Skeletal muscle satellite cell (primary cell): ENCODE data around the gene EHF.

Experiments
- H3K27me3 ChIP-seq: 2 replicates; pipeline ENCODE4 v1.7.0; 2013; ENCODE audit warnings: low read length; ENCODE audit not compliant: control insufficient read depth, insufficient read depth
- H3K36me3 ChIP-seq: 2 replicates; pipeline ENCODE4 v1.7.0; 2013; ENCODE audit warnings: mild to moderate bottlenecking, control low read depth, low read length; ENCODE audit not compliant: insufficient read depth
- H3K4me1 ChIP-seq: 2 replicates; pipeline ENCODE4 v1.7.0; 2013; ENCODE audit warnings: low read length; ENCODE audit not compliant: control insufficient read depth, insufficient read depth
- H3K4me2 ChIP-seq: 2 replicates; pipeline ENCODE4 v1.7.0; 2013; ENCODE audit warnings: mild to moderate bottlenecking, low read length
- H3K4me3 ChIP-seq: 2 replicates; pipeline ENCODE4 v1.7.0; 2013; ENCODE audit warnings: low read length
- H3K9ac ChIP-seq: 2 replicates; pipeline ENCODE4 v1.7.0; 2013; ENCODE audit warnings: mild to moderate bottlenecking, low read depth, low read length, moderate library complexity
- H3K9me3 ChIP-seq: replicated peaks from 2 replicates; pipeline ENCODE4 v1.7.0; 2013; ENCODE audit warnings: mild to moderate bottlenecking, control low read depth, low read length

EHF gene

DNA sequence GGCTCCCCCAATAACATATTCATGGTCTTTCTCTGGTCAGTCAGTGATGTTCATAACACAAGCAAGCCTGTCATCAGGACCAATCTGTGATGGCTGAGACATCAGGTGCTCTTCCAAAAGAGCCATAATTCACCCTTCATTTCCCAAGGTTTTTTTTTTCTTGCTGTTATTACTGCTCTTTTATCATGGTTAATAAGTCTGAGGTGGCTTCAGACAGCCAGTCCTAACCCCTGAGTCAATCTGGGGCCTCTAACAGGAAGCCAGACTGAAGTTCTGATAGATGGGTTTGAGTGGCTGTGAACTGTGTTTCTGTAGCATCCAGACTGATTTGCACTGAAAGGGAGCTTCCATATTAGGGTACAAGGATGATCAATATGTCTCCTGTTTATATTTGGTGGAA is 8.8 kb downstream of the EHF start:
- no peaks in the 10 kb centered on the region for H3K36me3 ChIP-seq
- H3K4me1 ChIP-seq = peaks cover 28% of the 10 kb centered on the region
- H3K4me3 ChIP-seq = no peak overlapping the region
- H3K9ac ChIP-seq = no peak overlapping the region
- H3K27me3 ChIP-seq = peaks cover 4% of the 10 kb centered on the region
- no peaks in the 10 kb centered on the region for H3K9me3 ChIP-seq
- H3K4me2 ChIP-seq = no peak overlapping the region

DNA sequence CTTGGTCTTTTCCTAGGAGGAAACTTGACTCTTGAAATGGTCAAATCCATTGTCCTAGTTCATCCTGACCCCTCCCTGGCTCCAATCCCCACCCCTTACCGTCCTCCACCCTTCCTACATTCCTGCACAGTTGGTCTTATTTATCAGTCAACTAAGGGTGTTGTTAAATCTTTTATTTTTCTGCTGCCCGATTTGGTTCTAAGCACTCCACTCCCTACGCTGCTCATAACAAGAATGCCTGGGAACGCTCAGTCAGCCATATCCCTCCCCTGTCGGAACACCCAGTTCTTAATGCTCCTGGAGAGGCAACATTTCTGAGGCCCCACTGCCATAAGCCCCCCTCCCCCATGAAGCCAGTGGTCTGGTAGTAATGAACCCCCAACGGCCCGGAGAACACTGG is 9.7 kb downstream of the EHF start:
- peaks cover 4% of the 10 kb centered on the region for H3K27me3 ChIP-seq
- no peak overlapping the region for H3K9ac ChIP-seq
- no peaks in the 10 kb centered on the region for H3K36me3 ChIP-seq
- H3K4me2 ChIP-seq = no peak overlapping the region
- H3K4me1 ChIP-seq = peaks cover 28% of the 10 kb centered on the region
- no peaks in the 10 kb centered on the region for H3K9me3 ChIP-seq
- H3K4me3 ChIP-seq = no peak overlapping the region

DNA sequence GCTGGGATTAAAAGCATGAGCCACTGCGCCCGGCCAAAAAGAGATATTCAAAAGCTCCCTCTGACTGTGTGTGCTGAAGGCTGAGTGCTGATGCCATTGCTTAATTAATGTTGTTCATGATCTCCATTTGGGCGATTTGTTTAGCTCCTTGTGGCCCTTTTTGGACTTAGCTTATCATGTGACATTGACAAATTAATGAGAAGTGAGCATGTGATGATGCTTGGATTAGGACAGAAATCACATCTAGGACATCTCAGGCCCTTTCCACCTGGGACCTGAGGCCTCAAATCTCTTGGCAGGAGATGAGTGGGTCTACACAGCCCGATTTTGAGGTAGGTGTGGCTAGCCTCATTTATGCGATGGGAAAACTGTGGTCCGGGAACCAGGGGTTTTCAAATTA is 10.4 kb downstream of the EHF start:
- H3K9me3 ChIP-seq = no peaks in the 10 kb centered on the region
- H3K27me3 ChIP-seq = peaks cover 3% of the 10 kb centered on the region
- H3K36me3 ChIP-seq = no peaks in the 10 kb centered on the region
- peaks cover 28% of the 10 kb centered on the region for H3K4me1 ChIP-seq
- H3K4me2 ChIP-seq = no peak overlapping the region
- no peak overlapping the region for H3K9ac ChIP-seq
- no peak overlapping the region for H3K4me3 ChIP-seq

DNA sequence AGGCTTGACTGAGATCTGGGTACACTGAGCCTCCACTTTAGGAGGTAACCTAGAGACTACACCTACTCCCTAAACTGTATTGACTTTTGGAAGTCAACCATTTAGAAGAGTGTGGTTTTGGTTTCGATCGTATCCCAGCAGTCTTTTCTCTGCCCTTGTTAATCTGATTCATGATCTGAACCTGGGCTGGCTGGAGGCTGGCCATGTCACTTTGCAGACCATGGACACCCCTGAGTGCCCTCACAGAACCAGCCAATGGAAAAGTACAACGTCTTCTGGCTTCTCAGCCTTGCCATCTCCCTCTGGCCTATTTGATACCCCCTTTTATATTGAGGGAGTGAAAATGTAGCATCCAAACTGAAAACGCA is 10.8 kb downstream of the EHF start:
- no peak overlapping the region for H3K9ac ChIP-seq
- no peaks in the 10 kb centered on the region for H3K27me3 ChIP-seq
- H3K36me3 ChIP-seq = no peaks in the 10 kb centered on the region
- no peak overlapping the region for H3K4me3 ChIP-seq
- no peak overlapping the region for H3K4me2 ChIP-seq
- H3K4me1 ChIP-seq = peaks cover 28% of the 10 kb centered on the region
- H3K9me3 ChIP-seq = no peaks in the 10 kb centered on the region

DNA sequence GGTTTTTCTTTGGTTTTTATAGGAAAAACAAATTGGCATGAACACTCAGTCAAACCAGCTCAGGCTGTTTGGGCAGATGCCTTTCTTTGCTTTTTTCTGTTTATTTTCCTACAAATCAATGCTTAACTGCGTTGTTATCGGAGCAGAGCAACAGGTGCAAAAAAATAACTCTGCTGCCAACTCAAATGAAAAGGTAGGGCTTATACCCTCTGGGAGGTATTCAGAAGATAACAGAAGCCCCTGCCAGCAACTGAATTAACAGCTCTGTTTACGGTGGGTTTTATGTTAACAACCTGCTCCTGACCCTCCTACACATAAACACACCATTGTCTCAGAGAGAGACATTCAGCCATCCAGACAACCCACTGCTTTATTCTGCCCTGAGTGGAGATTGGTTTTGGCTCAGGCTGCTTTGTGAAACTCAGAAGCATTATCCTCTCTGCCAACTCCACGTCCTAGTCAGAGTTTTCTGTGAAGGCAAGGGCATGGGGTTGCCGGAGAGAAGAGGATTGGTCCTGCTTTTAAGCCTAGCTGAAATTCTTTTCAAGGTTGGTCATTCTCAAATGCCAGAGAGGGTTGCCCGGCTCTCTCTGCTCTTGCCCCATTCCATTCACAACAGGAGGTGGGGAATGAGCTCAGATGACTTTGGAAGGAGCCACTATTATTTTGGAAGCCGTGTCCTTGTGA is 11.4 kb downstream of the EHF start:
- Histone ChIP-seq H3K27me3 (no peaks in the 10 kb centered on the region), H3K36me3 (no peaks in the 10 kb centered on the region), H3K9ac (peak overlapping the region; percentile 24), H3K9me3 (no peaks in the 10 kb centered on the region), H3K4me2 (peak overlapping the region; percentile 5), H3K4me1 (peaks cover 28% of the 10 kb centered on the region), H3K4me3 (no peak overlapping the region)

DNA sequence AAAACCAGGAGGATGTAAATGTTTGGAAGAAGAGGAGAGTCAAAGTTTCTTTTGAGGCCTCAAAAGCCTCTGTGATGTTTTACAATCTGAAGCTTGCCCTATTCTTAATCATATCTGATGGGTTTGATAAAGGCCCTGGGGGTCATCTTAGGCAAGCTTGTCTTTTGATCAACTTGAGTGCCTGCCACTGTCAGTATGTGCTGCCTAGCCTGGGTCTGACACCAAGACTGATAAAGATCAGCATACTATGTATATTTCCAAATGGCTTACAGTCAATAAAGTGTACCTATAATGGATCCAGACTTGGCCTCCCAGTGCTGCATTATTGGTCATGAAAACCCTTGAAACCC is 12.7 kb downstream of the EHF start:
- no peak overlapping the region for H3K4me3 ChIP-seq
- H3K9ac ChIP-seq = no peak overlapping the region
- H3K27me3 ChIP-seq = peaks cover 2% of the 10 kb centered on the region
- no peaks in the 10 kb centered on the region for H3K9me3 ChIP-seq
- H3K36me3 ChIP-seq = no peaks in the 10 kb centered on the region
- no peak overlapping the region for H3K4me2 ChIP-seq
- peaks cover 28% of the 10 kb centered on the region for H3K4me1 ChIP-seq

DNA sequence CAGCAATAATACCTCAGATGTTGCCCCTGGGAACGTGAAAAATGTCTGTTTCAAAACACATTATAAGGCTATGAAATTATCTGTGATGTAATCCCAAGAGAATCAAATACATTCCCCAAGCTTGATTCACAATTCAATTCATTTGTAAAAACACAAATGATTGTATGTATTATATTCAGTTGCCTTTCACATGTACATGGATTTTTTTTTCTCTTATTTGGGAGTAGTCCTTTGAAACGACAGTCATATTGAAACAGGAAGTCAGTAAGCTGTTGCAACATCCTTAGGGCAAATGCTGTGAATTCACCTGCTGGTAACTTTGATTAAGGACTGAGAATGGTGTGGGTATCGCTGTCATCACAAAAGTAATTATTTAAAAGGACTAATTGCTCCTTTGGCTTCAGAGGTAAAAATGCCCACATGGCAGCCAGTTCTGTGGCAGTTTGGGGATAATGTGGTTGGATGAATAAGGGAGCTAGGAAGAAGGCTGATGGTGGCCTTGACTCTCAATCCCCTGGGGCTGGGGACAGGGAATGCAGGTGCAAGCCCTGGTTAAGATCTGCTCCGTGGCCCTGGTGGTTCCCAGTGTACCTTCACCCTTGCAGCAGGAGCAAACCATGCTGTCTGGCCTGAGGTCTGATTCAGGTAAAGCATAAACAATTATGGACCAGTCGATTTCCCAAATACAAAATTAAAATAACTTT is 13.2 kb downstream of the EHF start:
- Histone ChIP-seq H3K4me3 (no peak overlapping the region), H3K4me1 (peaks cover 28% of the 10 kb centered on the region), H3K27me3 (peaks cover 3% of the 10 kb centered on the region), H3K36me3 (no peaks in the 10 kb centered on the region), H3K4me2 (no peak overlapping the region), H3K9ac (no peak overlapping the region), H3K9me3 (no peaks in the 10 kb centered on the region)

DNA sequence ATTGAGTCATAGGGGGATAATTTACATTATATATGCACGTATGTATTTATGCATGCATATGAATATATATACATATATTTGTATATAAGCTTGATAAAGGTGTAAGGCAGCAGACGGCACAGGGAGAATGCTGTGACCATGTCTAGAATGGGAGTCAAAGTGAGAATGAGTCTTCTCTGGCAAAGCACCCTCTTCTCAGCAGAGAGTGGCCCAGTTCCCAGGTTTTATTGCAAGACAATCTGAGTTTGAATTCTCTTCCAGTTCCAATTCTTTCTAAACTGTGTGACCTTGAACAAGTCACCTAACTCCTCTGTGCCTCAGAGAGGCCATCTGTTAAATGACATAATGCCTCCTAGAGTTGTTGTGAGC is 13.8 kb downstream of the EHF start:
- Histone ChIP-seq H3K4me1 (peaks cover 28% of the 10 kb centered on the region), H3K36me3 (no peaks in the 10 kb centered on the region), H3K4me2 (no peak overlapping the region), H3K9me3 (no peaks in the 10 kb centered on the region), H3K9ac (no peak overlapping the region), H3K27me3 (peaks cover 3% of the 10 kb centered on the region), H3K4me3 (no peak overlapping the region)

DNA sequence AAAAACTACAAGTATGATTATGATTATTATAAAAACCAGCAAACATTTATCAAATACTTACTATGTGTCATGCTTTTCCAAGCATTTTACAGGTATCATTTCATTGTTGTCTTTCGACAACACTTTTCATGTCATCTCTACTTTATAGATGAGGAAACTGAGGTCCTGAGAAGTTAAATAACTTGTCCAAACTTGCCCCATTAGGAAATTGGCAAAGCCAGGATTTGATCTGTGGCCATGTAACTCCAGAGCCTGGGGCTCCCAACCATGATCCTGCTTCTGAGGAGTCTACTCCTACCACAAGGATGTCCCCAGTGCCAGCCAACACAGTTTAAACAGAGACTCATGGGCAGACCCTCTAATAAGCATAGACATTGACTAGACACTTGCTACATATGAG is 15.2 kb downstream of the EHF start:
- no peaks in the 10 kb centered on the region for H3K9me3 ChIP-seq
- H3K4me3 ChIP-seq = no peak overlapping the region
- peaks cover 28% of the 10 kb centered on the region for H3K4me1 ChIP-seq
- H3K27me3 ChIP-seq = peaks cover 3% of the 10 kb centered on the region
- no peak overlapping the region for H3K4me2 ChIP-seq
- H3K36me3 ChIP-seq = no peaks in the 10 kb centered on the region
- no peak overlapping the region for H3K9ac ChIP-seq

DNA sequence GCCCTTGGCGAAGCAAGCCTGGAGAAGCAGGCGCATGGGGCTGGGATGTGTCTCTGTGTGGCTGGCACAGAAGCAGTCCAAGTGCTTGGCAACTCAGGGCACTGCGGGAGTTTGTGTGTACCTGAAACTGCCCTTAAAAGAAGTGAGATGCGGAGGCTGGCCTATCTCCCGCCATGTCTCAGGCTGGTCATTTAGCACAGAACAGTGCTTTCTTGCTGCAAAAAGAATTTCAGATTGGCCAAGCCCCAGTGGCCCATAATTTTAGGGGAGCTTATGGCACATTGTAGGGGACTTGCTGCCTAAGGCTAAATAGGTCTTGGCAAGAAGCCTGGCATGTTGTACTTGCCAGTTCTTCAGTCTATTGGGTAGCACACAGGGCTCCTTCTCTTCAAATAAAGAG is 16.4 kb downstream of the EHF start:
- Histone ChIP-seq H3K36me3 (no peaks in the 10 kb centered on the region), H3K4me3 (no peak overlapping the region), H3K9ac (no peak overlapping the region), H3K4me2 (no peak overlapping the region), H3K9me3 (no peaks in the 10 kb centered on the region), H3K4me1 (peaks cover 20% of the 10 kb centered on the region), H3K27me3 (peaks cover 3% of the 10 kb centered on the region)

DNA sequence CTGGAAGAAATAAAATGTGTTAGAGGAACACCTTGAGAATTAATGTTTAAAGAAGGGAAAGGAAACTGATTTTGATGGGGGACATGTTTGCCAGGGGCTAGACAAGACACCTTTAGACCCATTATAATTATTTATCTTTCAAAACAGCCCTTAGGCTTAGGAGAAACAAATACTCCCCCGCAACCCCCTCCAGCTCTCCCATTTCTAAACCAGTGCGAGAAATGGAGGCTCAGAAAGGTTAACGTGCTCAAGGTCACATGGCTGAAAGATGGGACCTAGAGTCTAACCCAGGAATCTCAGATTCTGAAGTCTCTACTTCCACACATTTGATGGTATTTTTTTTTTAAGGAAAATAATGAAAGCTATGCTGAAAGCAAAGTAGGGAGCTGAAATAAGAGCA is 18.0 kb downstream of the EHF start:
- no peak overlapping the region for H3K4me3 ChIP-seq

DNA sequence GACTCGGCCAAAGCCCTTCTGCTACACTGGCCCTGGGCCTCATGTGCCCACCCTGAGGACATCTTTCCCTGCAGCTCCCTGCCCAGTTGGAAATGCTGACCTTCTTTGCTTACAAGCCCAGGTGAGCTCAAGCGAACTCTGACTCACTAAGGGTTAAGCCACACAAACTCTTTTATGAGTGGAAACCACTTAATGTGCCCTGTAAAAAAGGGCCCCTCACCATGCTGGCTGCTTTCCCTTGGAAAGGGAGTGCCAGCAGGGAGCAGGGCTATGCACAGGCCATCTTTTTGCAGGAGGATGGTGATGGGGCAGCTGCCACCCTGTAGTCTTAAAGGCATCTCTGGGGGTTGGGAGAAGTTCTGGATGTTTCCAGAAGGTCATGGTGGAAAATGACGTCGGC is 18.7 kb downstream of the EHF start:
- H3K9ac ChIP-seq = no peak overlapping the region
- H3K27me3 ChIP-seq = peaks cover 3% of the 10 kb centered on the region
- H3K9me3 ChIP-seq = no peaks in the 10 kb centered on the region
- peaks cover 10% of the 10 kb centered on the region for H3K4me1 ChIP-seq
- no peaks in the 10 kb centered on the region for H3K36me3 ChIP-seq
- no peak overlapping the region for H3K4me2 ChIP-seq
- H3K4me3 ChIP-seq = no peak overlapping the region

More for the DNA sequence above, 18.0 kb downstream of the EHF start:
- H3K27me3 ChIP-seq = peaks cover 3% of the 10 kb centered on the region
- H3K9me3 ChIP-seq = no peaks in the 10 kb centered on the region
- peaks cover 10% of the 10 kb centered on the region for H3K4me1 ChIP-seq
- no peak overlapping the region for H3K9ac ChIP-seq
- no peaks in the 10 kb centered on the region for H3K36me3 ChIP-seq
- no peak overlapping the region for H3K4me2 ChIP-seq
